OCI-LY1 (cell line): ENCODE measurements around the gene OR52L1.

Experiments used
- CTCF ChIP-seq: fragments of 200-600 bp; sonication (generic), shearing (Covaris generic); IDR thresholded peaks from 2 replicates; pipeline ENCODE4 v1.5.1; 2017; ENCODE audit warnings: mild to moderate bottlenecking, antibody characterized with exemption, low read length, moderate library complexity, mixed read lengths
- EZH2 ChIP-seq: fragments of 200-600 bp; sonication (generic), shearing (Covaris generic); IDR thresholded peaks from 2 replicates; pipeline ENCODE4 v1.8.0; 2017; ENCODE audit warnings: borderline replicate concordance, mixed run types, mild to moderate bottlenecking, antibody characterized with exemption, low read length, moderate library complexity, mixed read lengths

- no peak for TF ChIP-seq EZH2
- no peak for TF ChIP-seq CTCF
Measured at GRCh38 chr11:5937868-5938602, 48.8 kb downstream of the OR52L1 start.
